Esophagus squamous epithelium (tissue), 4 donors: ENCODE results near the gene GCK.

Experiments
- CTCF ChIP-seq, 6 experiments: fragments of 450-650 bp in 4 of 6; fragments of 200-600 bp in 2 of 6; sonication (generic) in 2 of 6; IDR thresholded peaks; one replicate each; pipeline ENCODE4 v1.5.1; 2016 to 2019; ENCODE audit warnings: antibody characterized with exemption in 6 of 6, mild to moderate bottlenecking in 4 of 6, moderate library complexity in 4 of 6
- POLR2A ChIP-seq, 4 donors: fragments of 450-650 bp; IDR thresholded peaks; one replicate each; pipeline ENCODE4 v1.6.1; 2017; ENCODE audit warnings: antibody characterized with exemption in 4 of 4, mild to moderate bottlenecking in 4 of 4, moderate library complexity in 3 of 4

- TF ChIP-seq CTCF (IDR thresholded peaks at IDR 0.05) (no peak), POLR2A (IDR thresholded peaks at IDR 0.05) (no peak)
Measured at GRCh38 chr7:44101966-44102845, 87.0 kb downstream of the GCK start.
